Activated naive CD8-positive, alpha-beta T cell treated with anti-CD3 and anti-CD28 coated beads, Interleukin-2, amount 50 U/mL, for 24 hours (primary cell): Measurements from ENCODE around the gene TSR1.
A peak's percentile ranks its signal among the peaks of the same experiment; 100 is the strongest.

Source experiments
- ATAC-seq: fragments of 150-1000 bp; cut with Tn5 transposase; one replicate; pipeline ENCODE4 v1.10.0; 2021
- DNase-seq: peaks from one replicate; pipeline ENCODE4 v3.0.0; 2021
- H3K27ac Mint-ChIP-seq: one replicate; pipeline ENCODE4 v1.8.0; 2021; ENCODE audit warnings: mild to moderate bottlenecking, mixed read lengths
- H3K27me3 Mint-ChIP-seq: one replicate; pipeline ENCODE4 v1.8.0; 2021; ENCODE audit warnings: mixed read lengths
- H3K36me3 Mint-ChIP-seq: one replicate; pipeline ENCODE4 v1.8.0; 2021; ENCODE audit warnings: low read depth, mixed read lengths
- H3K4me1 Mint-ChIP-seq: one replicate; pipeline ENCODE4 v1.8.0; 2021; ENCODE audit warnings: mixed read lengths
- H3K4me3 Mint-ChIP-seq: one replicate; pipeline ENCODE4 v1.8.0; 2021; ENCODE audit warnings: mild to moderate bottlenecking, moderate library complexity, mixed read lengths
- H3K9me3 Mint-ChIP-seq: one replicate; pipeline ENCODE4 v1.8.0; 2021; ENCODE audit warnings: mixed read lengths

The TSR1 gene

DNA sequence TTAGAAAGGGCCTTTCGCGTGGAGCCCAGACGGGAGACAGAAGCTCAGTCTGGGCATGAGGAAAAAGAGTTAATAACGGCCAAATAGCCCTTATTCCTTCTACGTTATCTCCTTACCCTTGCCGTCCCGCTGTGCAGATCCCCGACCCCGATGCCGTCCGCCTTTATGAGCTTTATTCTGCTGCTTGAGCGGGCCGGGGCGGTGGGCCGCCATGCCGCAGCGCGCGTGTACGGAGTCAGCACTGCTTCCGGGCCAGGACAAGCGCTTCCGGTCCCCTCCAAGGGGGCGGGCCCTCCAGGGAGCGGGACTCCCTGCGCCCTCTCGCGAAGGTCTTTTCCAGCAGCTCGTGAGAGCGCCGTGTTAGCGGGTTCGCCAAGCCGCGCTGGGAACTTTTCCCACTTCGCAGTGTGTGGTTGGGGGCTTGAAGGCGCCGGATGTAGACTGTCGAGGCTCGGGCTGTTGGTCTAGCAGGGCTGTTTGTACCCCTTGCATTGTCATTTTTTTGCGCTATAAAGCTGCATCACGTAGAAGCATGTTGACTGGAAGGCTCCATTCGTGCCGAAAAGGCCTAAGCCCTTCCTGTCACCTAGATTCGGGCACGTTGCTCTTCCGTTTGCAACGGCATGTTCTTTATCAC lies at the start of gene TSR1:
Gene TSR1, minus strand, starts transcription at position 243 of the 637 bp plus-strand sequence. Its CDS starts 30 bp downstream, at position 213.
- no peaks in the 10 kb centered on the region for H3K9me3 Mint-ChIP-seq
- H3K36me3 Mint-ChIP-seq, result no peaks in the 10 kb centered on the region
- H3K27me3 Mint-ChIP-seq, result no peaks in the 10 kb centered on the region
- peaks cover 14% of the 10 kb centered on the region for H3K4me1 Mint-ChIP-seq
- ATAC-seq (peak; percentile 95), DNase-seq (peak; percentile 91)
- peak within 1 kb of the TSS; percentile 99 for H3K27ac Mint-ChIP-seq
- H3K4me3 Mint-ChIP-seq, result no peak within 1 kb of the TSS

DNA sequence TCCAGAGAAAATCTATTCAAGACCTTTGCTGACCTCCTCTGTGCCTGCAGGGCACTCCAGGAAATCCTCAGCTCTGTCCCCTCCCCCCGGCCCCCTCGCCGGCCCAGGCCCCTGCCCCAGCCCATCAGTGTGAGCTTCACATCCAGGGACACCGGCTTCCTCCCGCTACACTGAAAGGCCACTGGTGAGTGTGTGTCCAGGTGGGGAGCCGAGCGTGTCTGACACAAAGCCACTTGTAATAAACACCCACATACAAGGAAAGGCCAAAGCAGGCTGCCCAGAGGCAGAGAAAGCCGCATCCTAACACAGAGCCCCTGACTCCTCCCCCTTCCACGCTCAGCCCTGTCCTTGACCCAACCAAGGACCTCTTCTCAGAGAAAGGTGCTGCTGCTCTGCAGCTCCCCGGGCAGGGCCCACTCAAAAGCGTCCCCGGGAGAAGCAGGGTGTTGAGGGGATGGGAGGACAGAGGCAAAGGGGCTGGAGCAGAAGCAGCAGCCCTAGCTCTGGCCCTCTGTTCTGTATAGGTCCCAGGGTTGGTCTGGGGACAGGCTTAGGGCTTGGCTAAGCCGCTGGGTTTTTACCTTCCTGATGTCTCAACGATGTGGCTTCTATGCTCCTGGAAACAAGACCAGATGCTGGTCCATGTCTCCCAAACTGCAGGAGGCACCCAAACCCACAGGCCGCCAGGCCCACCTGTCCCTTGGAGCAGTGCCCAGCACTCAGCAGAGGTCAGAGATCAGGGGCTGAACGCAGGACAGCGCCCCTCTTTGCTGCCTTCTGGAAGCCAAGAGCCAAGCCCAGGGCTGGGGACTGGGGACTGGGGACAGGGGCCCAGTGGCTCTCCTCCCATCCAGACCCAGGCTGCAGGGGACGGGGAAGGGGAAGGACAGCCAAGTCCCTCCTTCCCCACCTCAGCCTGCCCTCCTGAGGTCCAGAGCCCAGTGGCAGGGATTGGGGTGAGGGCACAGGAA lies 49.3 kb upstream of the TSR1 start:
- ATAC-seq (no peak), DNase-seq (no peak)
- no peaks in the 10 kb centered on the region for H3K9me3 Mint-ChIP-seq
- no peaks in the 10 kb centered on the region for H3K27me3 Mint-ChIP-seq
- no peak overlapping the region for H3K27ac Mint-ChIP-seq
- H3K36me3 Mint-ChIP-seq, result peaks cover 4% of the 10 kb centered on the region
- H3K4me3 Mint-ChIP-seq, result no peak overlapping the region
- peaks cover 11% of the 10 kb centered on the region for H3K4me1 Mint-ChIP-seq

DNA sequence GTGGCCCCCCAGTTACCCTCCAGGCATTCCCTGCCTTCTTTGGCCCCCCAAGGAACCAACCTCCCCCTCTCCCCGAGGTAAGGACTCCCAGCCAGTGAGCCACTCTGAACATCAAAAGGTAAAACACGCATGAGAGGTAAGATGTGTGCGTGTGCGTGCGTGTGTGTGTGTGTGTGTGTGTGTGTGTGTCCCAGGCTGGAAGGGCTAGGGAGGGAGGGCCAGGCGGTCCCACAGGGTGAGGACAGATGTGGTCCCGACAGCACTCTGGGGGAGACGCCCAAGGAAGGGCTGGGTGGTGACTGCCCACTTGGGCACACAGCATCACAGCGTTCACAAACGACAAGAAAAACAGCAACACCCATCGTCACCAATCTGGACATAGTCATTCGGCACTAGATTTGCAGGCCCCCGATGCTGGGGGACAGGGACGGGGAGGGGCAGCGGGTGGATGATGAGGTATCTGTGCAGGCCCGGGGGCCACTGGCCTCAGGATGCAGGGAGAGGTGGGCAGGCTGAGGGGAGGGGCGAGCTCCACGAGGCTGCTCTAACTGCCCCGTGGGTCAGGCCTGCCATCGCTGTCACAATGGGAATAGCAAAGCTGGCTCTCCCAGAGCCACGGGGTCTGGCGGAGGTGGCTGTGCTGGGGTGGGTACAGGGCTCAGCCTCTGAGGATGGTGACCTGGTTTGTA lies 48.3 kb upstream of the TSR1 start:
- Mint-ChIP-seq H3K9me3 (no peaks in the 10 kb centered on the region), H3K4me1 (peaks cover 5% of the 10 kb centered on the region), H3K27ac (no peak overlapping the region)

DNA sequence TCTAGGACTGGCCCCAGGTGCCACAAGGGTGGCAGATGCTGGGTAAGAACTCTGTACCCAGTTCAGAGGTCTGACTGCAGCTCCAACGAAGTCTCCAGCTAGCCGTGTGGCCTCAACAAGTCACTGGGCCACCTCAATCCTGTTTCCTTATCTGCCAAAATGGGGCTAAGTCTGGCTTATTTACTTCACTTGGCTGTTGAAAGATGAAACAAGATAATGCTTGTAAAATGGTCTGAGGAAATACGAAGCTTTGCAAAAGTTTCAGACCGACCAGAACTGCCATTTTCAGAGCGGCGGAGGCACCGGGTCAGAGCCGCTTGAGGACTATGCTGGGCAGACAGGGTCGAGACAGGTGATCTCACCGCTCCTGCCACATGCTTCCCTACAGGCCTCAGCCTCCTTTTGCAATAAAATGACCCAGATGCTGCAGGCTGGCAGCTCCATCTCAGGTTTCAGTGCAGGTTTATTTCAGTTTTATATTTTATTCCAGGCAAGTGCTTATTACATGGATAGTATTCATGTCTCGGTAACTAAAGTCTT lies 47.4 kb upstream of the TSR1 start:
- no peaks in the 10 kb centered on the region for H3K36me3 Mint-ChIP-seq
- peaks cover 3% of the 10 kb centered on the region for H3K4me1 Mint-ChIP-seq
- no peak for ATAC-seq
- no peaks in the 10 kb centered on the region for H3K27me3 Mint-ChIP-seq
- no peaks in the 10 kb centered on the region for H3K9me3 Mint-ChIP-seq
- H3K27ac Mint-ChIP-seq, result no peak overlapping the region
- no peak for DNase-seq
- no peak overlapping the region for H3K4me3 Mint-ChIP-seq

More for the DNA sequence above, 48.3 kb upstream of the TSR1 start:
- ATAC-seq, result no peak
- Mint-ChIP-seq H3K36me3 (peaks cover 2% of the 10 kb centered on the region), H3K27me3 (no peaks in the 10 kb centered on the region), H3K4me3 (no peak overlapping the region)
- no peak for DNase-seq

DNA sequence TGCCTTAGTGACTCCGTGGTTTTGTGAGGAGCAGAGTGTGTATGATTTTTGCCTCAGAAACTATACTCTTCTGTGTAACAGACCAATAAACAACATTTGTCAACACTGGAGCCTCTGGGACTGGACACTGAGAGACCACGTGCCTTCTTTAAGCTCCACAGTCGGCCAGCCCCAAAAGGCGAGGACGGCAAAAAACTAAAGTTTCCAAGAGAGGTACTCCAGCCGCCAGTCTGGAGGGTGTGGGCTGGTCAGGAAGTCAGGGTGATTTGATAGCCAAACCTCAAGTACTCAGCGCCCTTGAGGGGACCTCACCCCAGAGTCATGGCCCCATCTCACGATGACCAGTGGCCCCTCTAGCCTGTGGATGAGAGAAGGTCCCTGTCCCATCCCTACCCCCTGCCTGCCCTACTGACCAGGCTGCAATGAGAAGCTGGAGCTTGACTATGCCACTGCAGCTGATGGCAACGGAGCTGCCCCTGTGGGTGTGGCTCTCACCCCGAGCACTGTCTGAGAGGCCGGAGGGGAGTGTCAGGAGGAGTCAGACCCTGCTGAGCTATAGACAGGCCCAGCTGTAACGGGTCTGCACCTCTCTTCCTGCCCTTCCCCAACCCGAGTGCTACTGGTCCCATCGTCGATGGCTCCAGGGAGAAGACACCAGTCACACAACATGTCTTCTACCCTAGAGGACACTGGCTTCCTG lies 44.8 kb upstream of the TSR1 start:
- ATAC-seq (no peak), DNase-seq (no peak)
- H3K4me3 Mint-ChIP-seq, result no peak overlapping the region
- H3K27me3 Mint-ChIP-seq, result no peaks in the 10 kb centered on the region
- H3K36me3 Mint-ChIP-seq, result no peaks in the 10 kb centered on the region
- H3K27ac Mint-ChIP-seq, result no peak overlapping the region
- H3K9me3 Mint-ChIP-seq, result no peaks in the 10 kb centered on the region
- H3K4me1 Mint-ChIP-seq, result no peaks in the 10 kb centered on the region

DNA sequence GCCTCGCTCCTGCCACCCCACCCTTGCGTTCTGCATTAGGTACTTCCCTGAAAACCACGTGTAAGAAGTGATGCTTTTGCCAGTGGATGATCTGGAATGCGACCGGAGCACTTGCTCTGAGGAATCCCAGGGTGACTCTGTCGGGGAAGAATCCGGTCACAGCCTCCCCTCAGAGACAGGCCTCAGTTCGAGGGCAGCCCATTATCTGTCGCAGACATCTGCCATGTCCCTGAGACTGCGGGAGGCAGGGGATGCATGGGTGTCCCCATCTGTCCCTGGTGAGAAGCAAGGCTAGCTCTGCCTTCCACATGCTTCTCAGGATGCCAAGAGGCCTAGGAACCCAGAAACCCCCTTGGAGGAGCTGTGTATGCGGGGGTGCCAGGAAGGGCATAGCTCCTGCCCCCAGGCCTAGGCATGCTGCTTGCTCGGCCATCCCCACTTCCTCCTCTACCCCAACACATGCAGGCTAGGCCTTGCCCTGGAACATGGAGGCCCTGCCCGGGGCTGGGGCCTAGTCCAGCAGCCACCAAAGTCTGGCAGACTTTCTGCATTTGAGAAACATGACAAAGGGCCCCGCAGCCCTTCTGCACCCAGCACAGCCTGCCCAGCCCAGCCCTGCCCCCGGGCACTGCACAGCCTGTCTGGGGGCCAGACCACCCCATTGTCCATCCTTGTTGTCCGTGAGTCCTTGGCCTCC lies 44.1 kb upstream of the TSR1 start:
- H3K9me3 Mint-ChIP-seq, result no peaks in the 10 kb centered on the region
- no peaks in the 10 kb centered on the region for H3K36me3 Mint-ChIP-seq
- DNase-seq (no peak), ATAC-seq (no peak)
- no peak overlapping the region for H3K27ac Mint-ChIP-seq
- H3K4me3 Mint-ChIP-seq, result no peak overlapping the region
- H3K27me3 Mint-ChIP-seq, result no peaks in the 10 kb centered on the region
- H3K4me1 Mint-ChIP-seq, result no peaks in the 10 kb centered on the region

DNA sequence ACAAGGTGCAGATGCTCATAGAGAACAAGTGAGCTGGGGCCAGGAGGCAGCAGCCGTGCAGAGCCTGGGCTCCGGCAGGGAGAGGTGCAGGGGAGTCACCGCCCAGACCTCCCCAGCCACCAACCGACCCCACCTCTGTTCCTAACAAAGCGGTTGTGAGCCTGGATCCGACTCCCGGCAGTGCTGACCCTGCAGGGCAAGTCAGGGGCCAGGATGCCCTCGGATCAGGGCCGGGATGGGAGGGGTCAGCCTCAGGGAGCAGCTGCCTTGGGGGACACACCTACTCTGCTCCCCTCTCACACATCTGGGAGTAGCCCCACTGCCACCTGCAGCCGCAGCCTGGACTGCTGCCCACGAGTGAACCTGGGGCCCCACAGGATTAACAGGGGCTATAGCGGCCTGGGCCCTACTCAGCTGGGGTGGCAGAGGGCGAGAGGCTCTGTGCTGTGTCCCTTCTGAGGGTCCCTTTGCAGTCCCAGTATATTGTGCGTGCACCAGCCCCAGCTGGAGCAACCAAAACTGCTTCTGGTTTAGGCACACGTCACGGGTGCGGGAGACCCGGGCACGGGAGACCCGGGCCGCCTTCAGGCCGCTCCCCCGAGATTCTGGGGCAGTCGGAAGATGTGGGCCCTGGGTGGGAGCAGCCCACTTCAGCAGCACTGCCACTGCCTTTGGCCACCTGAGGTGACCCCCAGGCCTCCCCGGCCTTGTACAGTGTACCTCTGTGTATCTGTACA lies 43.4 kb upstream of the TSR1 start:
- no peaks in the 10 kb centered on the region for H3K9me3 Mint-ChIP-seq
- DNase-seq (no peak), ATAC-seq (no peak)
- no peaks in the 10 kb centered on the region for H3K27me3 Mint-ChIP-seq
- no peak overlapping the region for H3K4me3 Mint-ChIP-seq
- no peaks in the 10 kb centered on the region for H3K4me1 Mint-ChIP-seq
- H3K36me3 Mint-ChIP-seq, result no peaks in the 10 kb centered on the region
- no peak overlapping the region for H3K27ac Mint-ChIP-seq

DNA sequence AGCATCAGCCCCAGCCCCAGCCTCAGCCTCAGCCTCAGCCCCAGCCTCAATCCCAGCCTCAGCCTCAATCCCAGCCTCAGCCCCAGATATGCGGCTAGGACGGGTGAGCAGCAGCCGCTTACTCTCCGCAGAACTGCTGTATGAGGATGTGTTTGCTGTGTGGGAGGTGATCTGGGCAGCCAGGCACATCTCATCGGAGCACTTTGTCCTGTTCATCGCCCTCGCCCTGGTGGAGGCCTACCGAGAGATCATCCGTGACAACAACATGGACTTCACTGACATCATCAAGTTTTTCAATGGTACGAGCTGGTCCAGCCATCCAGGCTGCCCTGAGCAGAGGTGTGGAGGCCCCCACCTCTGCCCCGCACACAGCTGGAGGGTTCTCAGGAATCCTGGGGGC lies 42.6 kb upstream of the TSR1 start:
- Mint-ChIP-seq H3K4me3 (no peak overlapping the region), H3K36me3 (no peaks in the 10 kb centered on the region), H3K4me1 (no peaks in the 10 kb centered on the region), H3K27ac (no peak overlapping the region), H3K27me3 (no peaks in the 10 kb centered on the region), H3K9me3 (no peaks in the 10 kb centered on the region)
- ATAC-seq (no peak), DNase-seq (no peak)

DNA sequence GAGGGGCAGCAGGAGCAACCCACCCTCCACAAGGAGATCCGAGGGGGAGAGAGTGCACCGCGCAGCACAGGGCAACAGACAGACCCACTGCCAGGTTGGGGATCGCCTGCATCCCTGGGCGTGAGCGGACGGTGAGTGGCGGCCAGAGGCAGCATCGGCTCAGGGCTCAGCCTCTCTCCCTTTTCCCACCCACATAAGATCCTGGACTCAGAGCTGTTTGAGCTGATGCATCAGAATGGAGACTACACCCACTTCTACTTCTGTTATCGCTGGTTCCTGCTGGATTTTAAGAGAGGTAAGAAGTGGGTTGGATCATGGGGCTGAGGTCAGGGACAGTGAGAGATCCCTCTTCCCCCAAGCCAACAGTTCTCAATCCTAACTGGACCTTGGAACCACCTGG lies 41.4 kb upstream of the TSR1 start:
- H3K27ac Mint-ChIP-seq, result no peak overlapping the region
- no peak for DNase-seq
- H3K4me3 Mint-ChIP-seq, result no peak overlapping the region
- no peaks in the 10 kb centered on the region for H3K27me3 Mint-ChIP-seq
- no peaks in the 10 kb centered on the region for H3K36me3 Mint-ChIP-seq
- no peak for ATAC-seq
- no peaks in the 10 kb centered on the region for H3K4me1 Mint-ChIP-seq
- no peaks in the 10 kb centered on the region for H3K9me3 Mint-ChIP-seq

DNA sequence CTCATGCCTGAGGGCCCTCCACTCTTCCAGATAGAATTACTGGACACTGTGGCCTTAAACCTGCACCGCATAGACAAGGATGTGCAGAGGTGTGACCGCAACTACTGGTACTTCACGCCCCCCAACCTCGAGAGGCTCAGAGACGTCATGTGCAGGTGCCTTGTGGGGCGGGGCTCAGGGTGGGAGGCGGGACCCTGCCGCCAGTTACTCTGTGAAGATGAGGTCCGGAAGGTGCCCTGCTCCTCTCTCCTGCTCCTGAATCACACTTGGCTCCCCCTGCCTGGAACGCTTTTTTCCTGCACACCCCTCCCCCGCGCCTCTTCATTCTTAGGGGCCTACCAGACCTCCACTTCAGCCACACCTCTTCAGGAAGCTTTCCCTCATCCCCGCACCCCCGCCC lies 39.9 kb upstream of the TSR1 start:
- DNase-seq (no peak), ATAC-seq (no peak)
- Mint-ChIP-seq H3K4me3 (no peak overlapping the region), H3K4me1 (no peaks in the 10 kb centered on the region), H3K27me3 (no peaks in the 10 kb centered on the region), H3K9me3 (no peaks in the 10 kb centered on the region), H3K27ac (no peak overlapping the region), H3K36me3 (no peaks in the 10 kb centered on the region)

DNA sequence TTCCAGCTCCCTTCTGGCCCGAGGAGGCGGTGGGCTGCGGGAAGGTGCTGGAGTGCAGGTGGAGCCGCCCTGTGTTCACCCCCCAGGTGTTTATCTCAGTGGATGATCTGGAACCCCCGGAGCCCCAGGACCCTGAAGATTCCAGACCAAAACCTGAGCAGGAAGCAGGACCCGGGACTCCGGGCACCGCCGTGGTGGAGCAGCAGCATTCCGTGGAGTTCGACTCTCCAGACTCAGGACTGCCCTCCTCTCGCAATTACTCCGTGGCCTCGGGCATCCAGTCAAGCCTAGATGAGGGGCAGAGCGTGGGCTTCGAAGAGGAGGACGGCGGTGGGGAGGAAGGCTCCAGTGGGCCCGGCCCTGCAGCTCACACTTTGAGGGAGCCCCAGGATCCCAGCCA lies 39.1 kb upstream of the TSR1 start:
- Mint-ChIP-seq H3K4me3 (no peak overlapping the region), H3K9me3 (no peaks in the 10 kb centered on the region), H3K27ac (no peak overlapping the region), H3K27me3 (no peaks in the 10 kb centered on the region), H3K4me1 (no peaks in the 10 kb centered on the region), H3K36me3 (no peaks in the 10 kb centered on the region)
- ATAC-seq, result no peak
- DNase-seq, result no peak

DNA sequence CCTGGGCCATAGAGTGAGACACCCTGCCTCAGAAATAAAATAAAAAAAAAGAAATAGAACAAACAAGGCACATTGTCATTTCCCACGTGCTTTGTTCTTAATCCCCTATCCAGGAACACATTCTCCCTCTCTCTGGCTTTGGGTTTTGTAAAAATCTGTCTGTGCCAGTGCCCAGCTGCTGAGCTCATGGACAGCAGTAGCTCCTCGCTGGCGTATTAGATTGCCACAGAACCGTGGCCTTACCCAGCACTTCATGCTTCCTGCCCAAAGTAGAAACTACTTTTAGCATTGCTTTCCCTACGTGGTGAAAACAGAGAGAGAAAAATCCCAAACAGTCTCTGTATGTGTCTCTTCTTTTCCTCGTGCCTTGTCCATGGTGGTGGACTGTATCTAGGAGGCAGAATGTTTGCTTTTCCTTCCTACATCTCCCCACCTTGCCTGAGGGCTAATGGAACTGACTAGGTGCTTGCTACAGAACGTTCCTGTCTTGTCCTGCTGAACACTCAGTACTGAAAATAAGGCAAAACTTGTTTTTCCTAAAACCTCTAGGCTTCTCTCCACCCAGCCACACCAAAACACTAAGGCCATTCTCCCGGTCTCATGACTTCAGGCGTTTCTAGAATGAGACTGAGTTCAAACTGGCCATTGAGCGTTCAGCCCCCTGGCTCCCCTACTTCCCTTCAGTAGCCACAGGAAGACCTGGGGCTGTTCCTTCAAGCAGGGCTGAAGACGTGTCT lies 38.5 kb upstream of the TSR1 start:
- no peak for ATAC-seq
- H3K36me3 Mint-ChIP-seq, result no peaks in the 10 kb centered on the region
- H3K4me1 Mint-ChIP-seq, result no peaks in the 10 kb centered on the region
- no peak overlapping the region for H3K27ac Mint-ChIP-seq
- no peak overlapping the region for H3K4me3 Mint-ChIP-seq
- no peak for DNase-seq
- H3K9me3 Mint-ChIP-seq, result no peaks in the 10 kb centered on the region
- H3K27me3 Mint-ChIP-seq, result no peaks in the 10 kb centered on the region

DNA sequence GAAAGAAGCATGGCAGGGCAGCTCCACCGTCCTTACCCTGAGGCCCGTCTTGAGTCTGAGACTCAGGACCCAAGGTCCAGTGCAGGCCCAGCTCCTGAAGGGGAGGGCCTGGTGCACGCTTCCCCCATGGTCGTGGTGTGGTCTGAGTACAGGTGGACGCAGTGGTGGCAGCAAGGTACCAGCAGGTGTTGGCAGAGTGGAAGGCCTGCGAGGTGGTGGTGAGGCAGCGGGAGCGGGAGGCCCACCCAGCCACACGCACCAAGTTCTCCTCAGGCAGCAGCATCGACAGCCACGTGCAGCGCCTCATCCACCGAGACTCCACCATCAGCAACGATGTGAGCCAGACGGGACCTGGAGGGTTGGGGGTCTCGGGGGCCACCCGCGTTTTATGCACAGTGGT lies 36.9 kb upstream of the TSR1 start:
- H3K9me3 Mint-ChIP-seq, result no peaks in the 10 kb centered on the region

More for the DNA sequence above, 36.9 kb upstream of the TSR1 start:
- no peak overlapping the region for H3K4me3 Mint-ChIP-seq
- H3K4me1 Mint-ChIP-seq, result no peaks in the 10 kb centered on the region
- ATAC-seq (no peak), DNase-seq (no peak)
- no peaks in the 10 kb centered on the region for H3K27me3 Mint-ChIP-seq
- no peak overlapping the region for H3K27ac Mint-ChIP-seq
- H3K36me3 Mint-ChIP-seq, result no peaks in the 10 kb centered on the region
